IMR-90 (cell line): ENCODE data around the gene NTNG2.

ENCODE experiments used
- CHD1 ChIP-seq: IDR thresholded peaks from 2 replicates; pipeline ENCODE4 v1.6.1; 2012; ENCODE audit warnings: low read depth, low read length, improper control_type of control experiment
- CTCF ChIP-seq: conservative IDR thresholded peaks from 2 replicates; pipeline ENCODE4 v1.5.1; 2012; ENCODE audit warnings: mild to moderate bottlenecking, low read depth, low read length, improper control_type of control experiment
- MAFK ChIP-seq: IDR thresholded peaks from 2 replicates; pipeline ENCODE4 v1.6.1; 2012; ENCODE audit warnings: low read depth, low read length, improper control_type of control experiment
- MAZ ChIP-seq: IDR thresholded peaks from 2 replicates; pipeline ENCODE4 v1.6.1; 2012; ENCODE audit warnings: low read depth, mild to moderate bottlenecking, low read length, improper control_type of control experiment, moderate library complexity, borderline replicate concordance
- POLR2A ChIP-seq: IDR thresholded peaks from 2 replicates; pipeline ENCODE4 v1.6.1; 2012; ENCODE audit warnings: mild to moderate bottlenecking, low read depth, low read length
- RCOR1 ChIP-seq: IDR thresholded peaks from 2 replicates; pipeline ENCODE4 v1.6.1; 2012; ENCODE audit warnings: mild to moderate bottlenecking, low read length, improper control_type of control experiment; ENCODE audit not compliant: insufficient replicate concordance
- RFX5 ChIP-seq: IDR thresholded peaks from 2 replicates; pipeline ENCODE4 v1.8.0; 2012; ENCODE audit warnings: low read depth, mild to moderate bottlenecking, low read length, moderate library complexity
- SMC3 ChIP-seq: fragments of 150-350 bp; IDR thresholded peaks from 2 replicates; pipeline ENCODE4 v1.6.1; 2016; ENCODE audit warnings: low read depth, mild to moderate bottlenecking, antibody characterized with exemption, low read length, moderate library complexity
- USF2 ChIP-seq: fragments of 150-350 bp; IDR thresholded peaks from 2 replicates; pipeline ENCODE4 v1.6.1; 2017; ENCODE audit warnings: mild to moderate bottlenecking, antibody characterized with exemption, low read length, low read depth

- TF ChIP-seq USF2 = no peak
- no peak for TF ChIP-seq CTCF
- no peak for TF ChIP-seq SMC3
- no peak for TF ChIP-seq MAFK
- TF ChIP-seq POLR2A = no peak
- TF ChIP-seq MAZ = no peak
- no peak for TF ChIP-seq CHD1
- no peak for TF ChIP-seq RCOR1
- no peak for TF ChIP-seq RFX5
These were observed 26.4 kb upstream of the NTNG2 start for GRCh38 chr9:132135456-132135855.
